ENCODE results near the gene MBTPS1.

The MBTPS1 gene

DNA sequence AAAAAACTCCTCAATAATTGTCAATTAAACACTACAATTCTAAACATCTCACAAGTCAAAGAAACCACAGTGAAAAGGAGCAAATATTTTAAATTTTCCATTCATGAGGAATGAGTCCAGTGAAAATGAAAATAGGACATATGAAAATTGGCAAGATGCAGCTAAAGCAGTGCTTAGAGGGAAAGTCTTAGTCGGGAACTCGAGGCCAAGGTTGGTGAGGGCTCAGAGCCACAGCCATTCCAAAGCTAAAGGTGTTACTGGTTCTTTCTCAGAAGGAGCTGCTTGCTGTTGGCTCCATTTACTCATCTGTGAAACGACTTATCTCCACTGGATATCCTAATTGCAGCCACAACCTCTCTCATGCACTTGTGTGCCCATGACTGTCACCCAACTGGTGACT is 80.6 kb downstream of the MBTPS1 start:
- no peaks in the 10 kb centered on the region for H3K4me1 ChIP-seq (ENCODE audit: control insufficient read depth, insufficient read depth, low read length, poor library complexity, severe bottlenecking)
- peaks cover 12% of the 10 kb centered on the region for H3K9me3 ChIP-seq (ENCODE audit: control insufficient read depth, low read length)
- H3K36me3 ChIP-seq (ENCODE audit: control insufficient read depth, insufficient read depth, low read length): no peaks in the 10 kb centered on the region
- no peak overlapping the region for H3K27ac ChIP-seq (ENCODE audit: low read depth, low read length, severe bottlenecking)
- no peak overlapping the region for H3K4me3 ChIP-seq (ENCODE audit: extremely low read depth, insufficient read depth, low read length, poor library complexity, severe bottlenecking)
- 74 to 76% methylated on average over 3 of the region's 3 CpGs for WGBS, 2 experiments (ENCODE audit: insufficient coverage in 2 of 2)

DNA sequence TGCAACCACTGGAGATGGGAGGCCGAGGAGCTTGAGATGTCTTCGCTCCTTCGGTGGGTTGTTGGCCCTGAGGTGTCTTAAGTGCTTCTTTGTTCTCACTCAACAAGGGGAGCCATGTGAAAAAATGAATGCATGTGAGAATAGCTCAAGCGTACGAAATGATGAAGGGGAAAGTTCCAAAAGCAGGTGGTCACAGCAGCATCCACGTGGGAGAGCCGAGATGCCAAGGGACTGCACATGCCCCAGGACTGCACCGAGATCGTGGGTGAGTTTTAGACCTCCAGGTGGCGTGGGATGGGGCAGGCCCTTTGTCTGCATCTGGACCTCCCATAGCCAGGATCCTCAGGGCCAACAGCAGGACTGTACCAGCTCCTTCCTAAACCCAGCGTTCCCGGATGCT is 82.2 kb downstream of the MBTPS1 start:
- Histone ChIP-seq H3K36me3 (ENCODE audit: control insufficient read depth, insufficient read depth, low read length) (no peaks in the 10 kb centered on the region), H3K4me3 (ENCODE audit: extremely low read depth, insufficient read depth, low read length, poor library complexity, severe bottlenecking) (no peak overlapping the region), H3K27ac (ENCODE audit: low read depth, low read length, severe bottlenecking) (no peak overlapping the region), H3K4me1 (ENCODE audit: control insufficient read depth, insufficient read depth, low read length, poor library complexity, severe bottlenecking) (no peaks in the 10 kb centered on the region), H3K9me3 (ENCODE audit: control insufficient read depth, low read length) (peaks cover 12% of the 10 kb centered on the region)
- WGBS, 2 experiments (ENCODE audit: insufficient coverage in 2 of 2): 91% methylated on average over 12 of the region's 12 CpGs

DNA sequence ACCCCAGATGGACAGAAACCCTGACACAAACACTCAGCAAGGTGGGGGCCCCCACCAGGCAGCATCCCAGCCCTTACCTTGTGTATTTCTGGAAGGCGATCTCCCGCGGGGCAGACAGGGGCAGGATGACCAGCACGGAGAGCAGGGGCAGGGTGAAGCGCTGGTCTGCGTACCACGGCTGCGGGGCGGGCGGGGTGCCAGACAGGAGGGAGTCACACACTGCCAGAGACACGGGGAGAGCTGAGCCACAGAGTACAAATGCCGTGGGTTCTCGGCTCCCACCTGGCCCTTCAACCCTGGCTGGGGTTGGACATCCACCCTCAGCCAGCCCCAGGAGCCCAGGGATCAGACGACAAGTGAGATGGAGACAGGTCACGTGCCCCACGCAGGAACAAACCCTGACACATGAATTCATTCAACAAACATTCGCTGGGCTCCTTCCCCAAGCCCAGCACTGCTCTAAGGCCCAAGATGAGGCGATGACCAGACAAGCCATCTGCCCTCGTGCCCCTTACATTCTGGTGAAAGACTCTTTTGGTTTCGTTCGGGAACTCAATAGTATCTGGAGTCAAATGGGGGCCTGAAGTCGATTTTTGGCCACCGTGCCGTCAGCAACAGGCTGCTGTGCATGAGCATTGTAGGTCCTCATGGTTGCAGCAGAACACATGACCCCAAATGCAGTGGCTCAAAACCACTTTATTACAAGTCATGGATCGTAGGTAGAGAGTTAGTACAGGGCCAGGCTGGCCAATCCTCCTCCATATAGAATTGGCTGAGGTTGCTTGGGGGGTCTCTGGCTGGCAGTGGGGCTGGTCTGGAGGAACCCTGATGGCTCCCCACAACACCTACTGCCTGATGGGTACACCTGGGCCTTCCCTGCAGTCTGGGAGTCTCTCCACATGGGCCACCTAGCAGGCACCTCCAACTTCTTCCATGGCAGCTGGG is 83.2 kb downstream of the MBTPS1 start:
- H3K27ac ChIP-seq (ENCODE audit: low read depth, low read length, severe bottlenecking): no peak overlapping the region
- H3K4me1 ChIP-seq (ENCODE audit: control insufficient read depth, insufficient read depth, low read length, poor library complexity, severe bottlenecking): no peaks in the 10 kb centered on the region
- no peak overlapping the region for H3K4me3 ChIP-seq (ENCODE audit: extremely low read depth, insufficient read depth, low read length, poor library complexity, severe bottlenecking)
- peaks cover 12% of the 10 kb centered on the region for H3K9me3 ChIP-seq (ENCODE audit: control insufficient read depth, low read length)
- WGBS, 2 experiments (ENCODE audit: insufficient coverage in 2 of 2): 88 to 93% methylated on average over 22 to 23 of the region's 25 CpGs
- H3K36me3 ChIP-seq (ENCODE audit: control insufficient read depth, insufficient read depth, low read length): no peaks in the 10 kb centered on the region

DNA sequence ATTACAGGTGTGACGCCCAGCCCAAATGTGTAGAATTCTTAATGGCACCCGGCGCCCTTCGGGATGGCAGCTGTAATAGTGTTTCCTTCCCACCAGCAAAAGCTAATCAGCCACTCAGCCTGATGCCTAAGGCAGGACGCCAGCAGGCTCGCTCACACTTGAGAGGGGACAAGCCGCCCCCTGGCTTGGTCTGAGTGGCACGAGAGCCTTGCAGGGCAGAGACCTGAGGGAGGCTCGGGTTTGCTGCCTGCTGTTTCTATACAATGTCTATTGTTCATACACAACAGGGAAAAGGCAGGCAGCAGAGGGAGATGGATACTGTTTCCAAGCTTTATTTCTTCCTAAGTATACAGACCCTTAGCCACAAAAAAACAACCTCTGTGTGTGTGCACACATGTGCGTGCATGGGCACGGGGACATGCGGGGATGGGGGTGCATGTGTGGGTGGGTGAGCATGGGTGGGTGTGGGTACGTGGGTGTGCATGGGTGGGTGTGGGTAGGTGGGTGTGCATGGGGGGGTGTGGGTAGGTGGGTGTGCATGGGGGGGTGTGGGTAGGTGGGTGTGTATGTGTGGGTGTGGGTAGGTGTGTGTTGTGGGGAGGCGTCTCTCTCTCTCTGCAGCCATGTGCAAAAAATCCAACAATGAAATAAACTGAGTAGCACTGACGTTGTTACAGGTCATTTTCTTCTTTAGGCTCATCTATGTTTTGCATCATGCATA is 84.1 kb downstream of the MBTPS1 start:
- Histone ChIP-seq H3K36me3 (ENCODE audit: control insufficient read depth, insufficient read depth, low read length) (no peaks in the 10 kb centered on the region), H3K9me3 (ENCODE audit: control insufficient read depth, low read length) (peaks cover 12% of the 10 kb centered on the region)
- 73 to 79% methylated on average over 7 to 10 of the region's 15 CpGs for WGBS, 2 experiments (ENCODE audit: insufficient coverage in 2 of 2)

DNA sequence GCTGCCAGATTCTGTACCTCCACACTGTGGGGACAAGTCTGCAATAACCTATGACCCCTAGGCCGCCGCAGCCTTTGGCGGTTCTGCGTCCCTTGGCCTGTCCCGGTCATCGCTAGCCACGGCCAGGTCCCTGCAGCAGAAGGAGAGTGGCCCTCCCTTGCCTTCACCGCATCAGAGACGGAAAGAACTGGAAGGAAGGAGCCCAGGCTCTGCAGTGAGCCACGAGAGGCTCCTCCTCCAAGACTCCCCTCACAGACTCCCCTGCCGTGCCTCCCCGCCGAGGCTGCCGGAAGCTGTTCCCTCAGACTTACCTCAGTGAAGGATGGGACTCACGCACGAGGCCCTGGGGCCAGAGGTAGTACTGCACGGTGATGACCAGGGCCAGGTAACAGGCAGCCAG is 85.2 kb downstream of the MBTPS1 start:
- no peaks in the 10 kb centered on the region for H3K4me1 ChIP-seq (ENCODE audit: control insufficient read depth, insufficient read depth, low read length, poor library complexity, severe bottlenecking)
- WGBS, 2 experiments (ENCODE audit: insufficient coverage in 2 of 2): 88 to 94% methylated on average over 15 to 17 of the region's 17 CpGs

More for the DNA sequence above, 84.1 kb downstream of the MBTPS1 start:
- Histone ChIP-seq H3K27ac (ENCODE audit: low read depth, low read length, severe bottlenecking) (no peak overlapping the region), H3K4me3 (ENCODE audit: extremely low read depth, insufficient read depth, low read length, poor library complexity, severe bottlenecking) (no peak overlapping the region), H3K4me1 (ENCODE audit: control insufficient read depth, insufficient read depth, low read length, poor library complexity, severe bottlenecking) (no peaks in the 10 kb centered on the region)

DNA sequence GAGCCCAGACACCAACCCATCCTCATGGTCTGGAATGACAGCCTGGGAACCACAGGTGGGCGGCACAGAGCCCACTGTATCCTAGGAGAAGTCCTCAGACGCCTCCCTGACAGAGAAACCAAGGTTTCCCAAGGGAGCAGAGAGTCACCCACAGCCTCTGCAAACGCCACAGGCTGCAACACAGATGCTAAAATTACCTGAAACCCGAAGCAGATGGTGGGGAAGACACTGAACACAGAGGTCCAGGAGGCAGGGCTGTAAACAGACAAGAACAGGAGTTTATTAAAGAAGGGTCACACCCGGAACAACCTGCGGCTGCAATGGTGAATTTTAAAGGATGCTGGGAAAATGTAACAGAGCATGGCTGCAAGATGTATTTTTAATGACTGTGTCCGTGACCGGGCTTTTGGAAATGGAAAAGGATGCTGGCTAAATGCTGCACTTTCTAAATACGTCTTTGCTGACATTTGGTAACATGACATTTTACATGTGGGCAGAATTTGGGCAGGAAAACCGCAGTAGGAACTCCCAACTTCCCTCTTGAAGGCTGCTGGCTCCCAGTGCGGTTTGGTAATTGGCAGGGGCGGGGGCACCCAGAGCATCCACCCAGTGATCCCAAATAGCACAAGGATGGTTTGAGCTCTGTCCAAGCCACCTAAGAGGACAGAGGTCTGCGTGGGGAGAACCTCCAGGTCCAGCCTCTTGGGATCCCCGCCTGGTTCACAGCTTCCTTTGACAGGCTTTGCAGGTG is 87.3 kb downstream of the MBTPS1 start:
- H3K4me1 ChIP-seq (ENCODE audit: control insufficient read depth, insufficient read depth, low read length, poor library complexity, severe bottlenecking): no peaks in the 10 kb centered on the region
- H3K36me3 ChIP-seq (ENCODE audit: control insufficient read depth, insufficient read depth, low read length): no peaks in the 10 kb centered on the region
- no peaks in the 10 kb centered on the region for H3K9me3 ChIP-seq (ENCODE audit: control insufficient read depth, low read length)
- no peak overlapping the region for H3K27ac ChIP-seq (ENCODE audit: low read depth, low read length, severe bottlenecking)
- WGBS, 2 experiments (ENCODE audit: insufficient coverage in 2 of 2): 92 to 94% methylated on average over 11 of the region's 14 CpGs
- H3K4me3 ChIP-seq (ENCODE audit: extremely low read depth, insufficient read depth, low read length, poor library complexity, severe bottlenecking): no peak overlapping the region

More for the DNA sequence above, 85.2 kb downstream of the MBTPS1 start:
- Histone ChIP-seq H3K27ac (ENCODE audit: low read depth, low read length, severe bottlenecking) (no peak overlapping the region), H3K4me3 (ENCODE audit: extremely low read depth, insufficient read depth, low read length, poor library complexity, severe bottlenecking) (no peak overlapping the region), H3K36me3 (ENCODE audit: control insufficient read depth, insufficient read depth, low read length) (no peaks in the 10 kb centered on the region), H3K9me3 (ENCODE audit: control insufficient read depth, low read length) (peaks cover 11% of the 10 kb centered on the region)

- Histone ChIP-seq H3K27ac (ENCODE audit: low read depth, low read length, severe bottlenecking) (no peak overlapping the region), H3K36me3 (ENCODE audit: control insufficient read depth, insufficient read depth, low read length) (no peaks in the 10 kb centered on the region), H3K4me3 (ENCODE audit: extremely low read depth, insufficient read depth, low read length, poor library complexity, severe bottlenecking) (no peak overlapping the region), H3K4me1 (ENCODE audit: control insufficient read depth, insufficient read depth, low read length, poor library complexity, severe bottlenecking) (no peaks in the 10 kb centered on the region), H3K9me3 (ENCODE audit: control insufficient read depth, low read length) (peaks cover 2% of the 10 kb centered on the region)
- WGBS, 2 experiments (ENCODE audit: insufficient coverage in 2 of 2): 93% methylated on average over 11 to 14 of the region's 15 CpGs
Measured at GRCh38 chr16:84027625-84028024, 89.1 kb downstream of the MBTPS1 start.

- Histone ChIP-seq H3K4me1 (ENCODE audit: control insufficient read depth, insufficient read depth, low read length, poor library complexity, severe bottlenecking) (no peaks in the 10 kb centered on the region), H3K36me3 (ENCODE audit: control insufficient read depth, insufficient read depth, low read length) (no peaks in the 10 kb centered on the region), H3K27ac (ENCODE audit: low read depth, low read length, severe bottlenecking) (no peak overlapping the region), H3K4me3 (ENCODE audit: extremely low read depth, insufficient read depth, low read length, poor library complexity, severe bottlenecking) (no peak overlapping the region), H3K9me3 (ENCODE audit: control insufficient read depth, low read length) (peaks cover 12% of the 10 kb centered on the region)
- WGBS, 2 experiments (ENCODE audit: insufficient coverage in 2 of 2): 77 to 82% methylated on average over 8 to 9 of the region's 10 CpGs
Measured at GRCh38 chr16:84026606-84027005, 90.1 kb downstream of the MBTPS1 start.

DNA sequence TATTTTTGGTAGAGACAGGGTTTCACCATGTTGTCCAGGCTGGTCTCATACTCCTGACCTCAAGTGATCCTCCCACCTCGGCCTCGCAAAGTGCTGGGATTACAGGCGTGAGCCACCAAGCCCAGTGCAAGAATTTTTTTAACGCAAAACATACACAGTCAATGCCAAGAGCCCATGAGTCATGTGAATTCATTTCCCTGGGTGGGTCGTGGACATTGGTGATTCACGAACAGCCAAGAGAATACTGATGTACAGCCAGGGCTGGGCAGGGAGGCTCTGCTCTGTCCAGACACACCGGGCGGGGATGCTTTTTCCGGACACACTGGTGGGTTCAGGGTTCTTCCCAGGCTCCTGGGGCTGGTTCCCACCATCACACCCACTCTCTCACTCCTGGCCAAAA is 91.9 kb downstream of the MBTPS1 start:
- Histone ChIP-seq H3K4me1 (ENCODE audit: control insufficient read depth, insufficient read depth, low read length, poor library complexity, severe bottlenecking) (no peaks in the 10 kb centered on the region), H3K4me3 (ENCODE audit: extremely low read depth, insufficient read depth, low read length, poor library complexity, severe bottlenecking) (no peak overlapping the region), H3K27ac (ENCODE audit: low read depth, low read length, severe bottlenecking) (no peak overlapping the region), H3K36me3 (ENCODE audit: control insufficient read depth, insufficient read depth, low read length) (no peaks in the 10 kb centered on the region), H3K9me3 (ENCODE audit: control insufficient read depth, low read length) (peaks cover 17% of the 10 kb centered on the region)
- 78 to 91% methylated on average over 9 of the region's 9 CpGs for WGBS, 2 experiments (ENCODE audit: insufficient coverage in 2 of 2)

GRCh38 chr16:84022644-84023043 is 94.1 kb downstream of the MBTPS1 start:
- 70 to 80% methylated on average over 7 of the region's 11 CpGs for WGBS, 2 experiments (ENCODE audit: insufficient coverage in 2 of 2)
- Histone ChIP-seq H3K36me3 (ENCODE audit: control insufficient read depth, insufficient read depth, low read length) (no peaks in the 10 kb centered on the region), H3K4me1 (ENCODE audit: control insufficient read depth, insufficient read depth, low read length, poor library complexity, severe bottlenecking) (no peaks in the 10 kb centered on the region), H3K27ac (ENCODE audit: low read depth, low read length, severe bottlenecking) (no peak overlapping the region), H3K4me3 (ENCODE audit: extremely low read depth, insufficient read depth, low read length, poor library complexity, severe bottlenecking) (no peak overlapping the region), H3K9me3 (ENCODE audit: control insufficient read depth, low read length) (peaks cover 17% of the 10 kb centered on the region)
